GM23338 (cell line): ENCODE data around the gene IER3IP1. TPM values are rescaled to one million over a fixed set of nuclear protein-coding genes. Genes with fewer than 3 reads are reported as not detected.

Experiments
- ATAC-seq: fragments of 200-7000 bp; cut with Tn5 transposase; 3 replicates; pipeline ENCODE4 v1.9.1; 2020
- DNase-seq: peaks from one replicate; pipeline ENCODE4 v3.0.0-alpha.2; 2015; ENCODE audit warnings: low spot score
- H2AFZ ChIP-seq: fragments of 200-600 bp; sonication (generic); 2 replicates; pipeline ENCODE4 v1.8.0; 2016; ENCODE audit warnings: antibody characterized with exemption, mild to moderate bottlenecking, moderate library complexity
- H3F3A ChIP-seq: fragments of 200-600 bp; sonication (generic); replicated peaks from 2 replicates; pipeline ENCODE4 v1.8.0; 2017; ENCODE audit warnings: antibody characterized with exemption, mixed run types, low read depth
- H3K27ac ChIP-seq: fragments of 200-600 bp; sonication (generic); 2 replicates; pipeline ENCODE4 v1.6.1; 2016; ENCODE audit warnings: low read depth
- H3K27me3 ChIP-seq: fragments of 200-600 bp; sonication (generic); 2 replicates; pipeline ENCODE4 v1.8.0; 2016; ENCODE audit warnings: mild to moderate bottlenecking, mixed run types, moderate library complexity; ENCODE audit not compliant: insufficient read depth
- H3K36me3 ChIP-seq: fragments of 200-600 bp; sonication (generic); 2 replicates; pipeline ENCODE4 v1.8.0; 2016; ENCODE audit warnings: mild to moderate bottlenecking; ENCODE audit not compliant: insufficient read depth
- H3K4me1 ChIP-seq: fragments of 200-600 bp; sonication (generic); 2 replicates; pipeline ENCODE4 v1.8.0; 2016; ENCODE audit warnings: mild to moderate bottlenecking, moderate library complexity; ENCODE audit not compliant: insufficient read depth
- H3K4me2 ChIP-seq: fragments of 200-600 bp; sonication (generic); 2 replicates; pipeline ENCODE4 v1.7.1; 2017; ENCODE audit warnings: mixed run types
- H3K4me3 ChIP-seq: fragments of 200-600 bp; sonication (generic); 2 replicates; pipeline ENCODE4 v1.6.1; 2016; ENCODE audit warnings: mixed run types
- H3K79me2 ChIP-seq: fragments of 200-600 bp; sonication (generic); replicated peaks from 2 replicates; pipeline ENCODE4 v1.8.0; 2017; ENCODE audit warnings: mild to moderate bottlenecking; ENCODE audit not compliant: insufficient read depth
- H3K9me2 ChIP-seq: fragments of 200-600 bp; sonication (generic); 2 replicates; pipeline ENCODE4 v1.8.0; 2017; ENCODE audit not compliant: insufficient read depth
- H4K20me1 ChIP-seq: fragments of 200-600 bp; sonication (generic); replicated peaks from 2 replicates; pipeline ENCODE4 v1.8.0; 2017; ENCODE audit warnings: mild to moderate bottlenecking; ENCODE audit not compliant: insufficient read depth
- H3K27ac Mint-ChIP-seq: 2 replicates; pipeline ENCODE4 v1.8.0; 2020; ENCODE audit warnings: inconsistent platforms, mild to moderate bottlenecking, moderate library complexity, mixed read lengths
- H3K27me3 Mint-ChIP-seq: 3 replicates; pipeline ENCODE4 v1.8.0; 2022; ENCODE audit warnings: low read depth, mild to moderate bottlenecking, moderate library complexity, mixed read lengths, inconsistent platforms; ENCODE audit not compliant: insufficient read depth, poor library complexity
- H3K36me3 Mint-ChIP-seq: 3 replicates; pipeline ENCODE4 v1.8.0; 2021; ENCODE audit warnings: low read depth, mild to moderate bottlenecking, inconsistent platforms, moderate library complexity, mixed read lengths
- H3K4me1 Mint-ChIP-seq: 3 replicates; pipeline ENCODE4 v1.8.0; 2020; ENCODE audit warnings: mild to moderate bottlenecking, inconsistent platforms, mixed read lengths
- H3K4me3 Mint-ChIP-seq: 3 replicates; pipeline ENCODE4 v1.8.0; 2021; ENCODE audit warnings: moderate library complexity, mild to moderate bottlenecking, inconsistent platforms, mixed read lengths
- H3K9me3 Mint-ChIP-seq: 3 replicates; pipeline ENCODE4 v1.8.0; 2020; ENCODE audit warnings: moderate library complexity, mild to moderate bottlenecking, inconsistent platforms, mixed read lengths
- CREB1 ChIP-seq: fragments of 250-450 bp; sonication (Bioruptor Pico); IDR thresholded peaks from 2 replicates; pipeline ENCODE4 v1.5.0; 2020; ENCODE audit warnings: low read depth, mild to moderate bottlenecking, moderate library complexity
- ETS1 ChIP-seq: IDR thresholded peaks from 2 replicates; pipeline ENCODE4 v1.6.1; 2016; ENCODE audit warnings: antibody characterized with exemption
- EZH2 ChIP-seq: fragments of 200-600 bp; sonication (generic); IDR thresholded peaks from one replicate; pipeline ENCODE4 v1.8.0; 2017; ENCODE audit warnings: antibody characterized with exemption, mild to moderate bottlenecking, low read depth; ENCODE audit not compliant: unreplicated experiment
- EZH2phosphoT487 ChIP-seq: fragments of 200-600 bp; sonication (generic); IDR thresholded peaks from one replicate; pipeline ENCODE4 v1.8.1; 2018; ENCODE audit warnings: antibody characterized with exemption; ENCODE audit not compliant: unreplicated experiment
- JUNB ChIP-seq: IDR thresholded peaks from one replicate; pipeline ENCODE4 v1.6.1; 2016; ENCODE audit warnings: antibody characterized with exemption; ENCODE audit not compliant: unreplicated experiment
- NANOG ChIP-seq: IDR thresholded peaks from 2 replicates; pipeline ENCODE4 v1.6.1; 2016; ENCODE audit warnings: antibody characterized with exemption, borderline replicate concordance
- POLR2AphosphoS5 ChIP-seq: IDR thresholded peaks from 2 replicates; pipeline ENCODE4 v1.6.1; 2016; ENCODE audit warnings: antibody characterized with exemption, low read depth
- STAT1 ChIP-seq: IDR thresholded peaks from one replicate; pipeline ENCODE4 v1.6.1; 2016; ENCODE audit warnings: antibody characterized with exemption; ENCODE audit not compliant: unreplicated experiment
- ZNF114 ChIP-seq: fragments of 250-450 bp; sonication (Bioruptor Pico); IDR thresholded peaks from 2 replicates; pipeline ENCODE4 v1.5.0; 2020; ENCODE audit warnings: mild to moderate bottlenecking, moderate library complexity
- ZNF331 ChIP-seq: fragments of 250-450 bp; sonication (Bioruptor Pico); IDR thresholded peaks from 2 replicates; pipeline ENCODE4 v1.5.0; 2020; ENCODE audit warnings: low read depth, mild to moderate bottlenecking, moderate library complexity
- ZNF462 ChIP-seq: fragments of 250-450 bp; sonication (Bioruptor Pico); IDR thresholded peaks from 2 replicates; pipeline ENCODE4 v1.5.0; 2020; ENCODE audit warnings: mild to moderate bottlenecking, moderate library complexity
- polyA plus RNA-seq: library from polyadenylated mRNA; unstranded; fragments of >200 nt; fragmentation: Nextera tagmentation; extraction: Ambion mirVana; gene quantifications from 2 replicates; pipeline ENCODE4 v1.2.1, GENCODE V29; 2016
- total RNA-seq: library from RNA; depleted of rRNA; stranded (reverse); fragments of >200 nt; shearing (Covaris generic); gene quantifications from 2 replicates; pipeline ENCODE4 v1.2.3, GENCODE V29; 2014
- TF ChIP-seq, protein P1 (sequence below): IDR thresholded peaks from one replicate; pipeline ENCODE4 v1.6.1; 2018; ENCODE audit warnings: antibody characterized with exemption; ENCODE audit not compliant: unreplicated experiment

Gene IER3IP1
- total and polyA plus RNA-seq, 2 experiments from 2014 or later, result 12.2 to 24.0 TPM

DNA sequence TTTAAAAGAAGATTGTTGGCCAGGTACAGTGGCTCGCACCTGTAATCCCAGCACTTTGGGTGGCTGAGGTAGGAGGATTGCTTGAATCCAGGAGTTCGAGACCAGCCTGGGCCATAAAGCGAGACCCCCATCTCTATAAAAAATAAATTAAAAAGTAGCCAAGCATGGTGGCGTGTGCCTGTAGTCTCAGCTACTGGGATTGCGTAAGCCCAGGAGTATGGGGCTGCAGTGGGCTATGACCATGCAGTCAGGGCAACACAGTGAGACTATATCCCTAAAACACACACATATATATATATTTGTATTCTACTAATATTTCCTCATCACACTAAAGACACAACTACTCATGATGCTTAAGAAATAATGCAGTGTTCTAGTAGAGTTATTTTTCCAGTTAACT is 33.0 kb downstream of the IER3IP1 start:
- no peaks in the 10 kb centered on the region for H3K36me3 ChIP-seq
- no peak overlapping the region for H3K4me3 Mint-ChIP-seq
- no peaks in the 10 kb centered on the region for H3K4me1 Mint-ChIP-seq
- H3K4me2 ChIP-seq, result no peak overlapping the region
- peaks cover 84% of the 10 kb centered on the region for H3K79me2 ChIP-seq
- H3K4me3 ChIP-seq, result no peak overlapping the region
- H2AFZ ChIP-seq, result no peak overlapping the region
- H3K36me3 Mint-ChIP-seq, result no peaks in the 10 kb centered on the region; the same call in 2 of the 3 replicates
- TF ChIP-seq EZH2 (no peak), STAT1 (no peak), JUNB (no peak), ZNF462 (CRISPR knock-in tag) (no peak), CREB1 (CRISPR knock-in tag) (no peak), ETS1 (no peak), NANOG (no peak), POLR2AphosphoS5 (no peak), ZNF114 (CRISPR knock-in tag) (no peak), ZNF331 (CRISPR knock-in tag) (no peak), EZH2phosphoT487 (no peak)
- TF ChIP-seq, protein P1, sequence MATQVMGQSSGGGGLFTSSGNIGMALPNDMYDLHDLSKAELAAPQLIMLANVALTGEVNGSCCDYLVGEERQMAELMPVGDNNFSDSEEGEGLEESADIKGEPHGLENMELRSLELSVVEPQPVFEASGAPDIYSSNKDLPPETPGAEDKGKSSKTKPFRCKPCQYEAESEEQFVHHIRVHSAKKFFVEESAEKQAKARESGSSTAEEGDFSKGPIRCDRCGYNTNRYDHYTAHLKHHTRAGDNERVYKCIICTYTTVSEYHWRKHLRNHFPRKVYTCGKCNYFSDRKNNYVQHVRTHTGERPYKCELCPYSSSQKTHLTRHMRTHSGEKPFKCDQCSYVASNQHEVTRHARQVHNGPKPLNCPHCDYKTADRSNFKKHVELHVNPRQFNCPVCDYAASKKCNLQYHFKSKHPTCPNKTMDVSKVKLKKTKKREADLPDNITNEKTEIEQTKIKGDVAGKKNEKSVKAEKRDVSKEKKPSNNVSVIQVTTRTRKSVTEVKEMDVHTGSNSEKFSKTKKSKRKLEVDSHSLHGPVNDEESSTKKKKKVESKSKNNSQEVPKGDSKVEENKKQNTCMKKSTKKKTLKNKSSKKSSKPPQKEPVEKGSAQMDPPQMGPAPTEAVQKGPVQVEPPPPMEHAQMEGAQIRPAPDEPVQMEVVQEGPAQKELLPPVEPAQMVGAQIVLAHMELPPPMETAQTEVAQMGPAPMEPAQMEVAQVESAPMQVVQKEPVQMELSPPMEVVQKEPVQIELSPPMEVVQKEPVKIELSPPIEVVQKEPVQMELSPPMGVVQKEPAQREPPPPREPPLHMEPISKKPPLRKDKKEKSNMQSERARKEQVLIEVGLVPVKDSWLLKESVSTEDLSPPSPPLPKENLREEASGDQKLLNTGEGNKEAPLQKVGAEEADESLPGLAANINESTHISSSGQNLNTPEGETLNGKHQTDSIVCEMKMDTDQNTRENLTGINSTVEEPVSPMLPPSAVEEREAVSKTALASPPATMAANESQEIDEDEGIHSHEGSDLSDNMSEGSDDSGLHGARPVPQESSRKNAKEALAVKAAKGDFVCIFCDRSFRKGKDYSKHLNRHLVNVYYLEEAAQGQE, result no peak
- H3F3A ChIP-seq, result no peaks in the 10 kb centered on the region
- H3K27me3 ChIP-seq, result no peaks in the 10 kb centered on the region
- ATAC-seq, result no peak
- no peak for DNase-seq
- H3K27ac Mint-ChIP-seq, result no peak overlapping the region
- H3K9me3 Mint-ChIP-seq, result no peaks in the 10 kb centered on the region
- no peaks in the 10 kb centered on the region for H3K4me1 ChIP-seq
- H3K9me2 ChIP-seq, result no peaks in the 10 kb centered on the region
- H4K20me1 ChIP-seq, result 0 out of 2 replicates have a peak, but pooled peaks cover 6% of the 10 kb centered on the region
- H3K27ac ChIP-seq, result no peak overlapping the region
- no peaks in the 10 kb centered on the region for H3K27me3 Mint-ChIP-seq
